HepG2 (cell line): ENCODE data around the gene GPR37L1. TPM values are rescaled to one million over a fixed set of nuclear protein-coding genes. Genes with fewer than 3 reads are reported as not detected.
A peak's percentile ranks its signal among the peaks of the same experiment; 100 is the strongest.

Source experiments
- CBX2 ChIP-seq, 2 experiments: fragments of 200-600 bp in 1 of 2; sonication (generic); formaldehyde crosslinking in 1 of 2; IDR thresholded peaks; 2 replicates each; pipeline versions ENCODE4 v1.7.0 to v1.8.1; 2018 to 2022; ENCODE audit warnings: low read depth in 2 of 2, low read length in 1 of 2, mild to moderate bottlenecking in 1 of 2, missing genetic modification reagents in 1 of 2
- CREM ChIP-seq, 2 experiments: sonication (generic) in 1 of 2; formaldehyde crosslinking in 1 of 2; IDR thresholded peaks; 2 replicates each; pipeline versions ENCODE4 v1.4.0 to v1.6.1; 2016 to 2020; ENCODE audit warnings: antibody characterized with exemption in 1 of 2, mild to moderate bottlenecking in 1 of 2, missing genetic modification reagents in 1 of 2
- CSRNP1 ChIP-seq: sonication (generic); formaldehyde crosslinking; IDR thresholded peaks from 2 replicates; pipeline ENCODE4 v1.8.1; 2023; ENCODE audit warnings: mild to moderate bottlenecking, missing genetic modification reagents
- NFKBIZ ChIP-seq: IDR thresholded peaks from 2 replicates; pipeline ENCODE4 v1.6.1; 2018; ENCODE audit warnings: missing genetic modification reagents, missing compliant biosample characterization
- PHF20 ChIP-seq: sonication (generic); formaldehyde crosslinking; IDR thresholded peaks from 2 replicates; pipeline ENCODE4 v1.5.0; 2020; ENCODE audit warnings: mild to moderate bottlenecking, missing genetic modification reagents
- SMARCC2 ChIP-seq: fragments of 450-650 bp; IDR thresholded peaks from 2 replicates; pipeline ENCODE4 v1.6.1; 2017; ENCODE audit warnings: antibody characterized with exemption, mild to moderate bottlenecking
- SP5 ChIP-seq: IDR thresholded peaks from 2 replicates; pipeline ENCODE4 v1.6.1; 2016; ENCODE audit warnings: low read depth, borderline replicate concordance
- TAF1 ChIP-seq: sonication (generic); formaldehyde crosslinking; IDR thresholded peaks from 2 replicates; pipeline ENCODE4 v1.4.0; 2020; ENCODE audit warnings: missing genetic modification reagents
- TARDBP ChIP-seq: sonication (generic); formaldehyde crosslinking; IDR thresholded peaks from 2 replicates; pipeline ENCODE4 v1.8.0; 2022; ENCODE audit warnings: mild to moderate bottlenecking, missing genetic modification reagents
- UBTF ChIP-seq: sonication (generic); formaldehyde crosslinking; IDR thresholded peaks from 2 replicates; pipeline ENCODE4 v1.4.0; 2020; ENCODE audit warnings: mild to moderate bottlenecking, missing genetic modification reagents
- ZBTB37 ChIP-seq: sonication (generic); formaldehyde crosslinking; IDR thresholded peaks from 2 replicates; pipeline ENCODE4 v1.4.0; 2020; ENCODE audit warnings: mild to moderate bottlenecking, missing genetic modification reagents
- ZBTB49 ChIP-seq: sonication (generic); formaldehyde crosslinking; IDR thresholded peaks from 2 replicates; pipeline ENCODE4 v1.4.0; 2020; ENCODE audit warnings: missing genetic modification reagents, borderline replicate concordance
- ZFX ChIP-seq: sonication (generic); formaldehyde crosslinking; IDR thresholded peaks from 2 replicates; pipeline ENCODE4 v1.4.0; 2020; ENCODE audit warnings: mild to moderate bottlenecking, low read depth, missing genetic modification reagents, moderate library complexity
- ZNF180 ChIP-seq: sonication (generic); formaldehyde crosslinking; IDR thresholded peaks from 2 replicates; pipeline ENCODE4 v1.4.0; 2020; ENCODE audit warnings: low read depth, missing genetic modification reagents, borderline replicate concordance
- ZNF367 ChIP-seq: sonication (generic); formaldehyde crosslinking; IDR thresholded peaks from 2 replicates; pipeline ENCODE4 v1.4.0; 2020; ENCODE audit warnings: missing genetic modification reagents, borderline replicate concordance
- ZNF549 ChIP-seq: sonication (generic); formaldehyde crosslinking; IDR thresholded peaks from 2 replicates; pipeline ENCODE4 v1.5.0; 2020; ENCODE audit warnings: missing genetic modification reagents
- ZNF556 ChIP-seq: sonication (generic); formaldehyde crosslinking; IDR thresholded peaks from 2 replicates; pipeline ENCODE4 v1.4.0; 2020; ENCODE audit warnings: mild to moderate bottlenecking, missing genetic modification reagents, borderline replicate concordance
- ZNF691 ChIP-seq: sonication (generic); formaldehyde crosslinking; IDR thresholded peaks from 2 replicates; pipeline ENCODE4 v1.4.0; 2020; ENCODE audit warnings: missing genetic modification reagents, low read depth, mild to moderate bottlenecking, borderline replicate concordance
- ZNF724P ChIP-seq: sonication (generic); formaldehyde crosslinking; IDR thresholded peaks from 2 replicates; pipeline ENCODE4 v1.8.0; 2022; ENCODE audit warnings: missing genetic modification reagents, borderline replicate concordance
- ZNF747 ChIP-seq: sonication (generic); formaldehyde crosslinking; IDR thresholded peaks from 2 replicates; pipeline ENCODE4 v1.8.1; 2023; ENCODE audit warnings: missing genetic modification reagents, mild to moderate bottlenecking, borderline replicate concordance
- polyA plus RNA-seq, 8 experiments: library from polyadenylated mRNA; depleted of rRNA in 3 of 8; stranded (reverse) in 7 of 8; unstranded in 1 of 8; fragments of >200 nt; fragmentation: Illumina TruSeq in 4 of 8; extraction: Trizol in 4 of 8; gene quantifications; 2 replicates each; pipeline versions ENCODE4 v1.2.1 to v1.2.3, GENCODE V29; 2011 to 2016; ENCODE audit warnings: low read depth in 4 of 8, missing spikeins in 1 of 8, mixed read lengths in 1 of 8; ENCODE audit not compliant: insufficient read depth in 1 of 8
- total RNA-seq, 5 experiments: library from RNA; depleted of rRNA; stranded (reverse); fragments of >200 nt; fragmentation: Illumina TruSeq; extraction: Trizol; gene quantifications; 2 replicates each; pipeline ENCODE4 v1.2.3, GENCODE V29; 2016; ENCODE audit warnings: low read depth in 1 of 5

The GPR37L1 gene
- total and polyA plus RNA-seq, 2 of the 13 experiments (the other 11 are each of a cell fraction or from before 2014, with no cell fraction given): 0.13 TPM; not detected in 1

- TF ChIP-seq TAF1 (CRISPR knock-in tag) (no peak), ZBTB49 (CRISPR knock-in tag) (no peak), CSRNP1 (no peak), SMARCC2 (no peak), ZNF180 (no peak), ZBTB37 (CRISPR knock-in tag) (no peak), ZNF724P (no peak), SP5 (CRISPR knock-in tag) (no peak), ZNF691 (CRISPR knock-in tag) (peak; percentile 17; the same call in 1 of the 2 replicates), PHF20 (no peak), UBTF (CRISPR knock-in tag) (peak; percentile 85), CBX2 (IDR thresholded peaks at IDR 0.05; ENCODE audit: low read depth, low read length) (no peak), CBX2 (CRISPR knock-in tag; IDR thresholded peaks at IDR 0.05; ENCODE audit: low read depth) (no peak), CREM (IDR thresholded peaks at IDR 0.05) (no peak), CREM (CRISPR knock-in tag; IDR thresholded peaks at IDR 0.05) (no peak), ZFX (peak; percentile 57), NFKBIZ (no peak), ZNF747 (CRISPR knock-in tag) (no peak), TARDBP (CRISPR knock-in tag) (no peak), ZNF556 (CRISPR knock-in tag) (no peak), ZNF549 (CRISPR knock-in tag) (no peak), ZNF367 (CRISPR knock-in tag) (no peak)
These were observed at the start of gene GPR37L1 (continued) for GRCh38 chr1:202122639-202123335.
